ENCODE results near the gene EIF4E2.

Gene EIF4E2

GRCh38 chr2:232550354-232551249, at the start of gene EIF4E2, which contains the start of gene TIGD1:
EIF4E2 (plus strand) TSS chr2:232550689; CDS start chr2:232550725, 36 bp downstream.
TIGD1 (minus strand) TSS chr2:232550557; CDS start chr2:232549882, 675 bp downstream.
- peak; percentile 67 for DNase-seq

DNA sequence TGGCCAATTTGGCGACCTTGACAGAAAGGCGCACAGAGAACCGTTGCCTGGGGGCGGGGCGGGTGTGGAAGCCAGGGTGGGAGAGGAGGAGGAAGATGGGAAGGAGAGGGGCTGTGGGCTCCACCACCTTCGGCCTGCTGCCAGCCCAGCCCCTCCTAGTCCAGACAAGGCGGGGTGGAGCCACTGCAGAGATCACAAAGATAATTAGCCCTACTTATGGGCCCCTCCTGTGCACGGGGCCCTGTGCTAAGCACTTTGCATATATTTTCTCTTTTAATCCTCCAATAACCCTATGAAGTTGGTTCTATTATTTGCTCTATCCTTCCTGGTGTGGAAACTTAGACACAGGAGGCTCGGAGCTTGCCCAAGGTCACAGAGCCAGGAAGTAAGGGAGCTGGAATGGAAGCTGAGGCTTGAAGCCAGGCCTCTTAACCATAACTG, 49.1 kb upstream of the EIF4E2 start:
- no peak for DNase-seq

DNA sequence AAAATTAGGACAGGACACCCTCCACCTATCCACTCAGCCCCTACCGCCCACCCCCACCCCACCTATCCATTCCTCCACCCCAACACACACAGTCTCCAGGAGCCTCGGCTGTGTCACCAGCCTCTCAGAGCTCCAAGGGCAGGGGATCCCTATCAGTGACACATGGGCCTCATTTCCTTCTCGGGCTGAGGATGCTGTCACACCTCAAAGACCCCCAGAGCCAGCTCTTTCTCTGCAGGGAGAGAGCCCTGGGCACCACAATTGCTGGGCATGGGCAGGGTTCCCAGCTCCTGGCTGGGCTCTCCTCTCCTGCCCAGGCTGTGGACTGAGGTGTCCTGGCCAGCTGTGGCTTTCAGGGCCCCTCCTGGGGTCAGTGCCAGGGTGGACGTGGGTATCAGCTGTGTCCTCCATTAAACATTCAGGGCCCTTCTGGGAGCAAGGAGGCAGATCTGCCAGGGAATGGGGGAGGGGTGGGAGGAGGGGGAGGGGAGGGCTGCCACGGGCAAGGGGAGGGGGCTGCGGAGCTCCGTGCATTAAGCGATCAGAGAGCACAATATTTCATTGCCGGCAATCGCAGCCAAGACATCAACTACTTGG, 48.6 kb upstream of the EIF4E2 start:
- no peak for DNase-seq

- DNase-seq = no peak
These were observed 48.0 kb upstream of the EIF4E2 start for GRCh38 chr2:232502511-232502910.

DNA sequence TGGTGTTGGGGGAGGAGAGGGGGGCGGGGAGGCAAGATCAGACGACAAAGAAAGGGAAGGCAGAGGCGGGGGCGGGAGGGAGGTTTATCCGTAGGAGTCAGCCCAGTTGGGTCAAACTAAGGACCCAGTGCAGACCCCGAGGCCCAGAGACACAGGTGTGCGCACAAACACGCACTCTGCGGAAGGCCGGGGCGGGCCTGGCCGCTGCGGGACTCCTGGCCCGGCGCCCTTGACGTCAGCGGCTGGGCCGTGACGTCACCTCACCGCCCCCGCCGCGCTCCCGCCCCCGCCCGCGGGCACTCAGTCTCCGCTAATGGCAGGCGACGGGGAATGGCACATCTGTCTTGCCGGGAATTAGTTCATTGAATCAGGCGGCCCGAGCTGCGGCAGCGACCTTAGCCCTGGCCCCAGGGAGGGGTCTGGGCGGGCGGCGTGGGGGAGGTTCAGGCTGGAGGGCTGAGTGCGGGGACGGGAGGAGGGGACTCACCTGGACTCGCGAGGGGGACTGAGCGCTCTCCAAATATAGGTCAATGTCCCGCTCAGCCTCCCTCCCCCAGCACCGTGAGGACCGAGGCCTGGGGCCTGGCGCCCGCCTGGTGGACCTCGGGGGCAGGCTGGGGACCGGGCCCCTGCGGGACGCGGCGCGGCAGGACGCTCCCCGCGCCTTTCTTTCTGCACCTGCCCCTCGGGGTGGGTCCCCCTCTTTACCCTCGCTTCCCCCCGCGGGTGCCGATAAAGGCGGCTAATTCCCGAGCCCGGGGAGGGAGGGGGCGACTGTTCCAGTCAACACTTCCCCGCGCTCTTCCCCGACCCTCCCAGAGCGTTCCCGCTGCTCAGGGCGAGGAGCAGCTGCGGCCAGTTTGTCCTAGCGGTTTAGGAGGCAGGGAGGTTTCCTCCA, 47.3 kb upstream of the EIF4E2 start:
- DNase-seq = no peak

DNA sequence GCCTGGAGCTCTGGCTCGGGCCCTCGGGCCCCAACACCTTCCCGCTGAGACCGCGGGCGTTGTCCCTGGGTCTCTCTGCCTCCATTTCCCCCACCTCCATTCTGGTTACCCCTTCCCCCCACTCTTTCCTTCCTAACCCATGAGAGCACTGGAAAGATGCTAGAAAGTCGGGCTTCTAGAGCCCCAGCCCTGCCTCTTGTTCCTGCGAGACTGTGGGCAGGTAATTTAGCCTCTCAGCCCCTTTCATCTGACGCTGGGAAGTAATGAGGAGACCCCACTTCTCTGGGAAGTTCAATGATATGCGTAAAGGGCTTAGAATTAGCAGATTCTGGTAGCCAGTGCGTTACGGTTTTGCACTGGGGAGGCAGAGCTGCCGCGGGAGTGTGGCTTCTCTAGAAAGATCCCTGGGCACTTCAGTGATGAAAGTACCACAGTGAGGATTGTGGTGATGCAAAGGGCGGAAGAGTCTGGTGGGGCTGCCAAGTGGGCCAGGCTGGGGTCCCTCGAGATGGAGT, 46.6 kb upstream of the EIF4E2 start:
- DNase-seq = no peak

DNA sequence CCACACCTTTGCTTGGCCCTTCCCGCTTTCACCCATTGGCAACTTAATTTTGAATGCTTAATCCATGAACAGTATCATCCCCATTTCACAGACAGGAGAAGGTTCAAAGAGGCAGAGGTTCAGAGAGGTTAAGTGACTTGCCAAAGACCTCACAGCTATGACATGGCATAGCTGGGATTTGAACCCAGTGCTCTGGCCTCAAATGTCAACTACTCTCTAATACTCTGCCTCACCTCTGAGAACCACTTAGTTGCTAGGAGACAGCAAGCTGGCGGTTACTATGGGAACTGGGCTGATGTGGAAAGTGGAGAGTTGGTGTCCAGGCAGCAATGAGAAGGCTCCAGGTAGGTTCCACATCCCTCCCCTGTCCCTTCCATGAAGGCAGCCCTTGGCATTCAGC, 46.1 kb upstream of the EIF4E2 start:
- DNase-seq = no peak

DNA sequence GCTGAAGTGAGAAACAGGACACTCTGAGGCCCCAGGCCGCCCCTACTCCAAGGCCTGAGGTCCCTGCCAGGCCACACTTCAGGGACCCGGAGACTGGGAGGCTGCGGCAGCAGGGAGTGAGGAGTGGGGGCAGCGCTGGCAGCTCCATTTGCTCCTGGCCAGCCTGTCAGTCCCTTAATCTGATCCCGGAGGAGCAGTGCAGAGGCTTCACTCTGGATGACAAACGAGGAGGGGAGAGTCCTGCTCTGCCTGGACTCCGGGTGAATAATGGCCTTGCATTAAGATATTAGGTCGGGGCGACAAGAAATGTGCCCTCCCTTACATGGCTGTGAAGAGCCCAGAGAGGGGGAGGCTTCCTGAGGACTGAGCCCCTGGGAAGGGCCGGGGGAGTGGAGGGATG, 44.6 kb upstream of the EIF4E2 start:
- DNase-seq = no peak

- DNase-seq = no peak
These were observed 43.8 kb upstream of the EIF4E2 start for GRCh38 chr2:232506709-232507108.

DNA sequence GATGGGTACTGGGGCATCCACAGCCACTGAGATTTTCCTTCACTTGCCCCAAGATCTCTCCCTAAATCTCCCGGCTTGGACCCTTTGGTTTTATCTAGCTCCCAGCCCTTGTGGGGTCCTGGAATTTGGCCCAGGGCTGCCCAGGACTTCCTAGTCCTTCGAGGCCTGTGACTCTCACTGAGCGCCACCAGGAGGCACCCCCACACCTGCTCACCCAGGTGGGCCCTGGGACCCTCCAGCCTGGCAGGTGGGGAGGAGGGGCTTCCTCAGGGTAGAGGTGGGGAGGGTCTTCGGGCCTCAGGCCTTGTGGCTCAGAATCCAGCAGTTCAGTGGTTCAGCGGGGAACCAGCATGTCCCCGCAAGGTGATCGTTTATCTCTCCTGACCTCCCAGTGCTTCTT, 42.2 kb upstream of the EIF4E2 start:
- DNase-seq = no peak

GRCh38 chr2:232511336-232511890, 39.1 kb upstream of the EIF4E2 start:
- no peak for DNase-seq

GRCh38 chr2:232512602-232513001, 37.9 kb upstream of the EIF4E2 start:
- no peak for DNase-seq

GRCh38 chr2:232513353-232513752, 37.1 kb upstream of the EIF4E2 start:
- no peak for DNase-seq

DNA sequence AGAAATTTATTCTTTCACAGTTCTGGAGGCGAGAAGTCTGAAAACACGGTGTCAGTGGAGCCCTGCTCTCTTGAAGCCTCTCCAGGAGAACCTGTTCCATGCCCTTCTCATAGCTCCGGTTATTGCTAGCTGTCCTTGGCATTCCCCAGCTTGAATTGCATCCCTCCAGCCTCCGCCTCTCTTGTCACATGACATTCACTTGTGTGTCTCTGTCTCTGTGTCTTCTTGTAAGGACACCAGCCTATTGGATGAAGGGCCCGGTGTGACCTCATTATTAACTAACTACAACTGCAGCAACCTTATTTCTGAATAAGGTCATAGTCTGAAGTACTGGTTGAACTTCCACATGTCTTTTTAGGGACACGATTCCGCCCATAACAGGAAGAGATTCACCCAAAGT, 34.9 kb upstream of the EIF4E2 start:
- no peak for DNase-seq

GRCh38 chr2:232516551-232516950, 33.9 kb upstream of the EIF4E2 start:
- DNase-seq = no peak

DNA sequence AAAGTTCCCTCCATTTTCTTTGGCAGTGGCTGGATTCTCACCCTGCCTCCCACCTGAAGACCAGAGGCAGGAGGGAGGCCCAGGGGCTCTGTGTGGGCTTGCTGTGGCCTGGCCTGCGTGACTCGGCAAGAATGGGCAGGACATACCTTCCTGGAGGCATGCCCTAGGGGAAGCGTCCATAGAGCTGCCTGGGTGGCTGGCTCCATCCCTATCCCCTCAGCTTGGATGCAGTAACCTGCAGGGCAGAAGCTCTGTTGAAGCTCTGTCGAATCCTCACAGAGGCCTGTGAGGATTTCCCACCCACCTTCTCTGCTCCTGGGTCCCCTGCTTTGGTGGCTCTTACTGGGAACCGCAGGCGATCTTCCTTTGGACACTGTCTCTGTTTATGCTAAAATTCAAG, 31.6 kb upstream of the EIF4E2 start:
- DNase-seq = no peak

DNA sequence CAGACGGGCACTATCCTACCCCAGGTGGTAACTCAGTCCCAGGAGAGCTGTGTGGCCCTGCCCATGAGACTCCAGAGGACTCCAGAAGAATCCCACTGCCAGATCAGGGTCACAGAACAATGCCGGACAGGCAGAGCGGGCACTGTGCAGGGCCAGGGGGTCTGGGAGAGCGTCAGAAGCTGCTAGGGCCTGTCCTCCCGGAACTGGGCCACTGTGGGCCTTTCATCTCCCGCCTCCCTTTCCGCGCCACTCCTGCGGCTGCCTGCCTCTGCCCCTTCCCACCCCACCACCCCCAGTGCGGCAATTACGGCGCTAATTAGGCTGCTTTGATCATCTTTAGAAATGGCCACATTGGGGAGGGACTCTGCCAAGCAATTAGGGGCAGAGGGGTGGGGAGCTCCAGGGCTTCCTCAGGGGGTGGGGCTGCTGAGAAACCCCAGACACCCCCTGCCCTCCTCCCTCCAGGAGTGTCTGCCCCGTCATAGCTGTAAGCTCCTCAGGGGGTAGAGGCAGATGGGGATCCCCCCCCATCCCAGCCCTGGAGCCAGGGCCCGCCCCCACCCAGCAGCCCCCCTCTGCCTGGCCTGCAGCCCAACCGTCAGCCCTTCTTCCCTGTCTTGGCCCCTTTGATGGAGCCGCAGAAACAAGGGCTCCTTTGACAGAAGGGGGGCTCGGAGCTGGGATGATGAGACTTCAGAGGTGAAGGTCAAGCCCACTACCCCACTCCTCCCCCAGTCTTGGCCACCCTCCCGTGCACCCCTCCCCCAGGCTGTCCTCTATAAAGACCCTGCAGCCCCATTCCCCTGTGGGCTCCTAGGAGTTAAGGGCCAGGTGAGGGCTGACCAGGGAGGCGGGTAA, 30.7 kb upstream of the EIF4E2 start, which contains the start of gene PRSS56:
PRSS56 (plus strand) TSS at position 808 of the 858 bp plus-strand sequence. CDS start 211 bp downstream, outside the sequence.
- no peak for DNase-seq

- no peak for DNase-seq
These were observed 30.0 kb upstream of the EIF4E2 start for GRCh38 chr2:232520489-232520888.

- DNase-seq = no peak
These were observed 29.4 kb upstream of the EIF4E2 start for GRCh38 chr2:232521098-232521497.

- no peak for DNase-seq
These were observed 28.4 kb upstream of the EIF4E2 start for GRCh38 chr2:232521959-232522622.
